ENCODE data around the gene CD47.

CD47 gene

GRCh38 chr3:108130701-108131474 lies 40.1 kb upstream of the CD47 start:
- no peaks in the 10 kb centered on the region for H3K9me3 ChIP-seq (ENCODE audit: low read depth, low read length)
- no peak overlapping the region for H3K27ac ChIP-seq
- DNase-seq (ENCODE audit: low read depth, low spot score) = no peak
- H3K4me3 ChIP-seq = no peak overlapping the region
- no peak overlapping the region for H3K9ac ChIP-seq (ENCODE audit: insufficient read length)
- TF ChIP-seq FOXP2 (optimal IDR thresholded peaks at IDR 0.05; ENCODE audit: control extremely low read depth, extremely low read length, insufficient read depth) = no peak
- TF ChIP-seq POLR2AphosphoS5 (IDR thresholded peaks at IDR 0.05; ENCODE audit: borderline replicate concordance, low read depth, low read length) = no peak
- no peak for TF ChIP-seq EZH2 (IDR thresholded peaks at IDR 0.05)
- H3K36me3 ChIP-seq (ENCODE audit: insufficient read depth, low read length) = no peaks in the 10 kb centered on the region

DNA sequence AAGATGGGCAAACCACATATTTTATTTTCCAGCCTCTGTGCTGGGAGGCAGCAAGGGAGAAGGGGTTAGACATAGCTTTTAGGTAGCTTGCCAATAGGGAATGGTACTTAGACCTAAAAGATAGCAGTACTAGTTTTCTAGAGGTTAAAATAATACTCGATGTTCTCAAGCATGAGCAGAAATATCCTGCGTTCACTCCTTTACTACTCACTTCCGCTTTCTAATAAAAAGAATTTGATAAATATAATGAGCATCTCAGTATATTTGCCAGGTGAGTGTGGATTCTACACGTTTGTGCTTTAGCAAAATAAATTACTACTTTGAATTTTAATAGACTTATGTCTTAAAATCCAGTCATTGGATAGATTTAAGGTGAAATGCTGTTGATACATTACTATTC lies 39.4 kb upstream of the CD47 start:
- no peak overlapping the region for H3K27ac ChIP-seq
- TF ChIP-seq FOXP2 (optimal IDR thresholded peaks at IDR 0.05; ENCODE audit: control extremely low read depth, extremely low read length, insufficient read depth) (no peak), EZH2 (IDR thresholded peaks at IDR 0.05) (no peak), POLR2AphosphoS5 (IDR thresholded peaks at IDR 0.05; ENCODE audit: borderline replicate concordance, low read depth, low read length) (no peak)
- no peak overlapping the region for H3K4me3 ChIP-seq
- no peak overlapping the region for H3K9ac ChIP-seq (ENCODE audit: insufficient read length)
- H3K36me3 ChIP-seq (ENCODE audit: insufficient read depth, low read length) = no peaks in the 10 kb centered on the region
- DNase-seq (ENCODE audit: low read depth, low spot score) = no peak
- H3K9me3 ChIP-seq (ENCODE audit: low read depth, low read length) = no peaks in the 10 kb centered on the region

GRCh38 chr3:108127301-108127988 lies 36.6 kb upstream of the CD47 start:
- DNase-seq (ENCODE audit: low read depth, low spot score) = no peak
- Histone ChIP-seq H3K9ac (ENCODE audit: insufficient read length) (no peak overlapping the region), H3K36me3 (ENCODE audit: insufficient read depth, low read length) (no peaks in the 10 kb centered on the region), H3K9me3 (ENCODE audit: low read depth, low read length) (no peaks in the 10 kb centered on the region), H3K27ac (no peak overlapping the region), H3K4me3 (no peak overlapping the region)
- TF ChIP-seq FOXP2 (optimal IDR thresholded peaks at IDR 0.05; ENCODE audit: control extremely low read depth, extremely low read length, insufficient read depth) = no peak
- no peak for TF ChIP-seq EZH2 (IDR thresholded peaks at IDR 0.05)
- TF ChIP-seq POLR2AphosphoS5 (IDR thresholded peaks at IDR 0.05; ENCODE audit: borderline replicate concordance, low read depth, low read length) = no peak

DNA sequence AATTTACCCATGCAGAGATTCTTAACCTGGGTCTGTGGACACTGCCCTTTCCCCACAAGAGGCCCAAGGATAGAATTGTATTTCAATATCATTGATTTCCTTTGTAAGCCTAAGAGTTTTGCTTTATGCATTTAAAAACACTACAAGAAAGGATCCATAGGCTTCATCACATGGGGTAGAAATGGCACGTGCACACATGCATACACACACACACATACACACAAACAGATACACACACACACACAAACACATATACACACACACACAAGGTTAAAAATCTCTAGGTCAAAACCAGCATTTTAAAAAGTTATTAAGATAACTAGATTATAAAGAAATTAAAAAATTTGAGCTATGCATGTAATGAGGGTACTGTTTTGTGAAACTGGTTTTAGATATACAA lies 35.5 kb upstream of the CD47 start:
- no peak overlapping the region for H3K27ac ChIP-seq
- no peak for DNase-seq (ENCODE audit: low read depth, low spot score)
- no peak overlapping the region for H3K4me3 ChIP-seq
- H3K36me3 ChIP-seq (ENCODE audit: insufficient read depth, low read length) = no peaks in the 10 kb centered on the region
- no peak overlapping the region for H3K9ac ChIP-seq (ENCODE audit: insufficient read length)
- TF ChIP-seq POLR2AphosphoS5 (IDR thresholded peaks at IDR 0.05; ENCODE audit: borderline replicate concordance, low read depth, low read length) (no peak), FOXP2 (optimal IDR thresholded peaks at IDR 0.05; ENCODE audit: control extremely low read depth, extremely low read length, insufficient read depth) (no peak), EZH2 (IDR thresholded peaks at IDR 0.05) (no peak)
- H3K9me3 ChIP-seq (ENCODE audit: low read depth, low read length) = no peaks in the 10 kb centered on the region

DNA sequence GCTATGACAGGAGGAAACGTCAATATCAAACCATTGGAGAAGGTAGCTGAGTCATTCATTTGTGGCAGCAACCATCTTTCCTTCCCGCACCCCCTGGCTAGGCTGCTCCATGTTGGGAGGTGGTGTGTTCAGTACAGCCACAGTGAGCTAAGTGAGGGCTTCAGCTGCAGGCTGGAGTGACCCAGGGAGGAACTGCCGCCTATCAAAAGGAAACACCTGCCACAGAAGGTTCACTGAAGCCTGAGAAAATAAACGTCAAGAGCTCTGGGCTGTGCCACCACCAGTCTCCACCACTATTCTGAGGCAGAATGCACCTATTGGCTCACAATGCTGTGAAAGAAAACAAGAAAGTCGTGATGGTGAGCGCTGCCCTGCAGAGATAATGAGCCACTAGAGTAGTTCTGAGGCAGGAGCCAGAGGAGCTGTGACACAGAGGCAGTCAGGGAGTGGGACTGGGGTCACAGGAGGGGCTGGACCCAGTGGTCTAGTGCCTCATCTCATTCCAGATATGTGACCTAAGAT lies 34.8 kb upstream of the CD47 start:
- H3K36me3 ChIP-seq (ENCODE audit: insufficient read depth, low read length) = no peaks in the 10 kb centered on the region
- no peak overlapping the region for H3K4me3 ChIP-seq
- no peak overlapping the region for H3K9ac ChIP-seq (ENCODE audit: insufficient read length)
- H3K9me3 ChIP-seq (ENCODE audit: low read depth, low read length) = no peaks in the 10 kb centered on the region
- no peak for DNase-seq (ENCODE audit: low read depth, low spot score)
- no peak for TF ChIP-seq FOXP2 (optimal IDR thresholded peaks at IDR 0.05; ENCODE audit: control extremely low read depth, extremely low read length, insufficient read depth)
- TF ChIP-seq POLR2AphosphoS5 (IDR thresholded peaks at IDR 0.05; ENCODE audit: borderline replicate concordance, low read depth, low read length) = no peak
- TF ChIP-seq EZH2 (IDR thresholded peaks at IDR 0.05) = no peak
- no peak overlapping the region for H3K27ac ChIP-seq

GRCh38 chr3:108125153-108125543 lies 34.3 kb upstream of the CD47 start:
- TF ChIP-seq EZH2 (IDR thresholded peaks at IDR 0.05) (no peak), FOXP2 (optimal IDR thresholded peaks at IDR 0.05; ENCODE audit: control extremely low read depth, extremely low read length, insufficient read depth) (no peak), POLR2AphosphoS5 (IDR thresholded peaks at IDR 0.05; ENCODE audit: borderline replicate concordance, low read depth, low read length) (no peak)
- Histone ChIP-seq H3K36me3 (ENCODE audit: insufficient read depth, low read length) (no peaks in the 10 kb centered on the region), H3K9ac (ENCODE audit: insufficient read length) (no peak overlapping the region), H3K27ac (no peak overlapping the region), H3K9me3 (ENCODE audit: low read depth, low read length) (no peaks in the 10 kb centered on the region), H3K4me3 (no peak overlapping the region)
- no peak for DNase-seq (ENCODE audit: low read depth, low spot score)

GRCh38 chr3:108124337-108125152 lies 33.7 kb upstream of the CD47 start:
- Histone ChIP-seq H3K9me3 (ENCODE audit: low read depth, low read length) (no peaks in the 10 kb centered on the region), H3K27ac (no peak overlapping the region), H3K36me3 (ENCODE audit: insufficient read depth, low read length) (no peaks in the 10 kb centered on the region), H3K9ac (ENCODE audit: insufficient read length) (no peak overlapping the region), H3K4me3 (no peak overlapping the region)
- no peak for DNase-seq (ENCODE audit: low read depth, low spot score)
- TF ChIP-seq POLR2AphosphoS5 (IDR thresholded peaks at IDR 0.05; ENCODE audit: borderline replicate concordance, low read depth, low read length) (no peak), EZH2 (IDR thresholded peaks at IDR 0.05) (no peak), FOXP2 (optimal IDR thresholded peaks at IDR 0.05; ENCODE audit: control extremely low read depth, extremely low read length, insufficient read depth) (no peak)

GRCh38 chr3:108123326-108123725 lies 32.5 kb upstream of the CD47 start:
- Histone ChIP-seq H3K9me3 (ENCODE audit: low read depth, low read length) (no peaks in the 10 kb centered on the region), H3K4me3 (no peak overlapping the region), H3K27ac (no peak overlapping the region), H3K9ac (ENCODE audit: insufficient read length) (no peak overlapping the region), H3K36me3 (ENCODE audit: insufficient read depth, low read length) (no peaks in the 10 kb centered on the region)
- TF ChIP-seq EZH2 (IDR thresholded peaks at IDR 0.05) (no peak), POLR2AphosphoS5 (IDR thresholded peaks at IDR 0.05; ENCODE audit: borderline replicate concordance, low read depth, low read length) (no peak), FOXP2 (optimal IDR thresholded peaks at IDR 0.05; ENCODE audit: control extremely low read depth, extremely low read length, insufficient read depth) (no peak)
- no peak for DNase-seq (ENCODE audit: low read depth, low spot score)
